ENCODE data around the gene SRP19. TPM values are rescaled to one million over a fixed set of nuclear protein-coding genes. Genes with fewer than 3 reads are reported as not detected.
A peak's percentile ranks its signal among the peaks of the same experiment; 100 is the strongest.

SRP19 gene
- total RNA-seq (100 to 1,000 TPM in 1 of 9 donors, 10 to 100 TPM in 8; 18.4 to 136 (median 43.8) TPM), polyA plus RNA-seq (100 to 1,000 TPM in 2 of 3 donors, 10 to 100 TPM in 1; 91.1 to 247 (median 150) TPM)
- long read RNA-seq, donor 1, transcript SRP19-206 (5 exons, 2,841 nt) = major isoform, 52 of 410 reads
- long read RNA-seq, donor 1, transcript SRP19-205 (2 exons, 473 nt) = minor isoform, 7 of 410 reads
- long read RNA-seq, donor 1, partial matches to known transcripts = 340 of 410 reads
- long read RNA-seq, donor 1, other reads (novel, unspliced or antisense) = 0 of 410 reads
- long read RNA-seq, donor 2, transcript SRP19-206 (5 exons, 2,841 nt) = major isoform, 27 of 35 reads
- long read RNA-seq, donor 2, partial matches to known transcripts = 0 of 35 reads
- long read RNA-seq, donor 2, other reads (novel, unspliced or antisense) = 0 of 35 reads
- long read RNA-seq, donor 3, transcript SRP19-206 (5 exons, 2,841 nt) = major isoform, 34 of 45 reads
- long read RNA-seq, donor 3, transcript SRP19-205 (2 exons, 473 nt) = minor isoform, 7 of 45 reads
- long read RNA-seq, donor 3, partial matches to known transcripts = 0 of 45 reads
- long read RNA-seq, donor 3, other reads (novel, unspliced or antisense) = 0 of 45 reads
- long read RNA-seq, donor 4, transcript SRP19-206 (5 exons, 2,841 nt) = major isoform, 39 of 45 reads
- long read RNA-seq, donor 4, partial matches to known transcripts = 0 of 45 reads
- long read RNA-seq, donor 4, other reads (novel, unspliced or antisense) = 2 of 45 reads
- long read RNA-seq, donor 5, transcript SRP19-206 (5 exons, 2,841 nt) = major isoform, 45 of 54 reads
- long read RNA-seq, donor 5, partial matches to known transcripts = 0 of 54 reads
- long read RNA-seq, donor 5, other reads (novel, unspliced or antisense) = 2 of 54 reads
- long read RNA-seq, donor 6, transcript SRP19-206 (5 exons, 2,841 nt) = major isoform, 39 of 46 reads
- long read RNA-seq, donor 6, partial matches to known transcripts = 0 of 46 reads
- long read RNA-seq, donor 6, other reads (novel, unspliced or antisense) = 5 of 46 reads
- long read RNA-seq, donor 7, transcript SRP19-206 (5 exons, 2,841 nt) = major isoform, 31 of 39 reads
- long read RNA-seq, donor 7, partial matches to known transcripts = 0 of 39 reads
- long read RNA-seq, donor 7, other reads (novel, unspliced or antisense) = 0 of 39 reads
- long read RNA-seq, donor 8, transcript SRP19-206 (5 exons, 2,841 nt) = major isoform, 50 of 66 reads
- long read RNA-seq, donor 8, transcript SRP19-205 (2 exons, 473 nt) = minor isoform, 6 of 66 reads
- long read RNA-seq, donor 8, partial matches to known transcripts = 7 of 66 reads
- long read RNA-seq, donor 8, other reads (novel, unspliced or antisense) = 0 of 66 reads
- long read RNA-seq, donor 9, transcript SRP19-206 (5 exons, 2,841 nt) = major isoform, 22 of 32 reads
- long read RNA-seq, donor 9, partial matches to known transcripts = 0 of 32 reads
- long read RNA-seq, donor 9, other reads (novel, unspliced or antisense) = 0 of 32 reads
- long read RNA-seq, donor 10, transcript SRP19-206 (5 exons, 2,841 nt) = major isoform, 19 of 27 reads
- long read RNA-seq, donor 10, transcript SRP19-205 (2 exons, 473 nt) = minor isoform, 5 of 27 reads
- long read RNA-seq, donor 10, partial matches to known transcripts = 0 of 27 reads
- long read RNA-seq, donor 10, other reads (novel, unspliced or antisense) = 0 of 27 reads

- TF ChIP-seq CTCF (IDR thresholded peaks at IDR 0.05) (peak in 2 of 6 experiments; percentile 11 to 13), POLR2A (IDR thresholded peaks at IDR 0.05) (peak; percentile 62 to 80)
- 1 to 5% (median 1%) methylated on average over 11 to 47 of the region's 47 CpGs for WGBS, 4 donors
- peak within 1 kb of the TSS; percentile 66 to 86 (median 79) for H3K27ac ChIP-seq
- H3K27me3 ChIP-seq = no peaks in the 10 kb centered on the region
- H3K36me3 ChIP-seq (replicated peaks in 1 of 2) = peaks cover 0 to 22% of the 10 kb centered on the region in 2 donors
- DNase-seq = peak; percentile 95 to 98 (median 97)
- no peaks in the 10 kb centered on the region for H3K9me3 ChIP-seq (replicated peaks in 1 of 3)
- intact Hi-C loops (cut with DNase I) = loop anchor here in 1 of 2 donors (10.0 kb wide), 1 partner anchor 64 kb away; the partner anchor contains the start of gene REEP5
- peaks cover 9 to 31% of the 10 kb centered on the region in 2 donors for H3K4me1 ChIP-seq (replicated peaks in 1 of 2)
- H3K4me3 ChIP-seq = peak within 1 kb of the TSS; percentile 65 to 88 (median 83)
Measured at GRCh38 chr5:112860929-112861637, at the start of gene SRP19. SRP19 (plus strand) TSS chr5:112861287; CDS start chr5:112861377, 90 bp downstream.

- H3K27me3 ChIP-seq = no peaks in the 10 kb centered on the region
- H3K9me3 ChIP-seq (replicated peaks in 1 of 3) = no peaks in the 10 kb centered on the region
- no peak for DNase-seq
- H3K4me1 ChIP-seq (replicated peaks in 1 of 2) = no peaks in the 10 kb centered on the region
- TF ChIP-seq POLR2A (IDR thresholded peaks at IDR 0.05) (no peak), CTCF (IDR thresholded peaks at IDR 0.05) (no peak)
- no peak overlapping the region for H3K4me3 ChIP-seq
- no peak overlapping the region for H3K27ac ChIP-seq
- WGBS, 4 donors = 88 to 94% (median 92%) methylated on average over 1 of the region's 1 CpG
- H3K36me3 ChIP-seq (replicated peaks in 1 of 2) = peaks cover 0 to 13% of the 10 kb centered on the region in 2 donors
- intact Hi-C loops (cut with DNase I) = no loop called here
Measured at GRCh38 chr5:112812549-112812948, 48.5 kb upstream of the SRP19 start.

- intact Hi-C loops (cut with DNase I) = no loop called here
- H3K4me3 ChIP-seq = no peak overlapping the region
- H3K4me1 ChIP-seq (replicated peaks in 1 of 2) = no peaks in the 10 kb centered on the region
- H3K27me3 ChIP-seq = no peaks in the 10 kb centered on the region
- no peaks in the 10 kb centered on the region for H3K9me3 ChIP-seq (replicated peaks in 1 of 3)
- no peak for DNase-seq
- TF ChIP-seq CTCF (IDR thresholded peaks at IDR 0.05) = no peak
- no peak for TF ChIP-seq POLR2A (IDR thresholded peaks at IDR 0.05)
- H3K36me3 ChIP-seq (replicated peaks in 1 of 2) = peaks cover 0 to 34% of the 10 kb centered on the region in 2 donors
- 94 to 100% (median 100%) methylated on average over 1 of the region's 1 CpG for WGBS, 4 donors
- no peak overlapping the region for H3K27ac ChIP-seq
Measured at GRCh38 chr5:112820246-112820645, 40.8 kb upstream of the SRP19 start.

Measured in adrenal gland (tissue), 19 donors.